Lung (tissue), 12 donors: ENCODE data around the gene PIGM. TPM values are rescaled to one million over a fixed set of nuclear protein-coding genes. Genes with fewer than 3 reads are reported as not detected.
A peak's percentile ranks its signal among the peaks of the same experiment; 100 is the strongest.

ENCODE experiments used
- ATAC-seq: fragments of 200-7000 bp; cut with Tn5 transposase; one replicate; pipeline ENCODE4 v1.9.1; 2020; ENCODE audit warnings: moderate number of reproducible peaks; ENCODE audit not compliant: insufficient read depth, low FRiP score
- DNase-seq, 3 donors: peaks; one replicate each; pipeline ENCODE4 v3.0.0-alpha.2; 2013 to 2017
- H3K27ac ChIP-seq, 2 donors: one replicate each; pipeline ENCODE4 v1.5.1; 2013; ENCODE audit warnings: mild to moderate bottlenecking in 2 of 2, moderate library complexity in 2 of 2, control low read depth in 1 of 2, inconsistent platforms in 1 of 2, low read depth in 1 of 2, low read length in 1 of 2
- H3K27me3 ChIP-seq, 3 donors: one replicate each; pipeline ENCODE4 v1.5.1; 2013; ENCODE audit warnings: low read length in 2 of 3; ENCODE audit not compliant: control insufficient read depth in 3 of 3, insufficient read depth in 3 of 3
- H3K36me3 ChIP-seq, 4 donors: one replicate each; pipeline ENCODE4 v1.5.1; 2013; ENCODE audit warnings: low read length in 4 of 4, mild to moderate bottlenecking in 1 of 4, moderate library complexity in 1 of 4; ENCODE audit not compliant: control insufficient read depth in 4 of 4, insufficient read depth in 4 of 4
- H3K4me1 ChIP-seq, 5 donors: one replicate each; pipeline ENCODE4 v1.5.1; 2013; ENCODE audit warnings: low read length in 5 of 5, mild to moderate bottlenecking in 2 of 5, moderate library complexity in 1 of 5; ENCODE audit not compliant: control insufficient read depth in 5 of 5, insufficient read depth in 5 of 5
- H3K4me3 ChIP-seq: one replicate; pipeline ENCODE4 v1.5.1; 2013; ENCODE audit warnings: mild to moderate bottlenecking, control low read depth, moderate library complexity
- H3K9ac ChIP-seq, 2 donors: one replicate each; pipeline ENCODE4 v1.5.1; 2013; ENCODE audit warnings: low read length in 2 of 2, control low read depth in 1 of 2; ENCODE audit not compliant: insufficient read depth in 1 of 2
- H3K9me3 ChIP-seq, 4 donors: one replicate each; pipeline ENCODE4 v1.5.1; 2013; ENCODE audit warnings: low read length in 3 of 4, mild to moderate bottlenecking in 1 of 4, moderate library complexity in 1 of 4; ENCODE audit not compliant: control insufficient read depth in 4 of 4, insufficient read depth in 3 of 4
- WGBS, 2 donors: extraction: QIAGEN DNeasy Blood & Tissue Kit; methylation state at CpG; one replicate each; pipeline ENCODE4 v1.1.7; 2013; 5-methylcytosine and 5-hydroxymethylcytosine counted together
- polyA plus RNA-seq, 2 donors: library from polyadenylated mRNA; stranded (reverse); fragments of 200-250 nt; gene quantifications; one replicate each; pipeline ENCODE4 v1.2.1, GENCODE V29; 2013
- total RNA-seq, 2 donors: library from RNA; depleted of rRNA in 1 of 2; stranded (reverse); fragments of >200 nt in 1 of 2; gene quantifications; one replicate each; pipeline ENCODE4 v1.2.1, GENCODE V29; 2014 to 2021
- TF ChIP-seq, protein P1 (sequence below): IDR thresholded peaks from 2 replicates; pipeline ENCODE4 v1.5.1; 2012; ENCODE audit warnings: mild to moderate bottlenecking; ENCODE audit errors: control extremely low read depth, extremely low read depth
- donor health status: control.
- donor health status: control.
- donor health status: Bipolar disorder and iron deficiency.
- donor health status: healthy.
- donor health status: DM: yes; HTN: yes; CAD: no.

Gene PIGM
- total and polyA plus RNA-seq, 4 donors, result 3.7 to 9.1 (median 5.7) TPM

DNA sequence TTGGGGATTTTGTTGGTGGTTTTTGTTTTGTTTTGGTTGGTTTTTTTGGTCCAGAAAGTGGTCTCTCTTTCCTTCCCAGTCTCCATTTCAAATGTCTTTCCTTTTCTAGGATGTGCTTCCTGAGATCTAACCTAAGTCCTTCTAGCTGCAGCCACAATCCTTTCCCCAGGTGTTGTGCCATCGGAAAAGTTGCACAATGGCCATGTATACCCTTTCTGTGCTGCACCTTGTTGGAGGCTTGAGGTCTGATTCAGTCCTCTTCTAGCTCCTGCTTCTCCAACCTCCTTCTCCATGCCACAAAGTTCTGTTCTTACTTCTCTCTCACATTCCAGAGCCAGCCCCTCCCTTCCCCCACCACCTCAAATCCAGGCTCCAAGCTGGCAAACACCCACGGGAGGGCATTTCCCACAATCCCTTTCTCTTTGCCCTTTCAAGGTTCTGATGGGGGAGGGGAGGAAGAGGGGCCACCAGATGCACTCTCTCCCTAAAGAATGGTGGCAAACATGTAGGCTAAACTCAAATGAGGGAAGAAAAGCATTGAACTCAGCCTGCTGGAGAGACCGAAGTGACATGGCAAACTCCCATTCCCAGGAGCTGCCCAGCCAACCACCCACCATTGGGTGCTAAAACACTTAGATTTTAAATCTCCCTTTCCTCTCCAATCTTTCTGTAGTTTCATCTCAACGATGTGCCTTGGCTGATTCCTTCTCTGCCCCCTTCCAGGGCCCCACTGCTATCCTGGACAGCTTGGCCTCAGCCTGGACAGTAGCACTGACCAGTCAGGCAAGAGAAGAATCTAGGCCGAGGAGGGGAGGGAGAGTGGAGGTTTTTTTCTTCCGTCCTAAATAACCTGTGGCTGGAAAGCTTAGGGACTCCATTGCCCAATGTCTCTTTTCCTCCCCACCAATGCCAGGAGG, 35.3 kb upstream of the PIGM start:
- TF ChIP-seq, protein P1, sequence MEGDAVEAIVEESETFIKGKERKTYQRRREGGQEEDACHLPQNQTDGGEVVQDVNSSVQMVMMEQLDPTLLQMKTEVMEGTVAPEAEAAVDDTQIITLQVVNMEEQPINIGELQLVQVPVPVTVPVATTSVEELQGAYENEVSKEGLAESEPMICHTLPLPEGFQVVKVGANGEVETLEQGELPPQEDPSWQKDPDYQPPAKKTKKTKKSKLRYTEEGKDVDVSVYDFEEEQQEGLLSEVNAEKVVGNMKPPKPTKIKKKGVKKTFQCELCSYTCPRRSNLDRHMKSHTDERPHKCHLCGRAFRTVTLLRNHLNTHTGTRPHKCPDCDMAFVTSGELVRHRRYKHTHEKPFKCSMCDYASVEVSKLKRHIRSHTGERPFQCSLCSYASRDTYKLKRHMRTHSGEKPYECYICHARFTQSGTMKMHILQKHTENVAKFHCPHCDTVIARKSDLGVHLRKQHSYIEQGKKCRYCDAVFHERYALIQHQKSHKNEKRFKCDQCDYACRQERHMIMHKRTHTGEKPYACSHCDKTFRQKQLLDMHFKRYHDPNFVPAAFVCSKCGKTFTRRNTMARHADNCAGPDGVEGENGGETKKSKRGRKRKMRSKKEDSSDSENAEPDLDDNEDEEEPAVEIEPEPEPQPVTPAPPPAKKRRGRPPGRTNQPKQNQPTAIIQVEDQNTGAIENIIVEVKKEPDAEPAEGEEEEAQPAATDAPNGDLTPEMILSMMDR, result no peak

DNA sequence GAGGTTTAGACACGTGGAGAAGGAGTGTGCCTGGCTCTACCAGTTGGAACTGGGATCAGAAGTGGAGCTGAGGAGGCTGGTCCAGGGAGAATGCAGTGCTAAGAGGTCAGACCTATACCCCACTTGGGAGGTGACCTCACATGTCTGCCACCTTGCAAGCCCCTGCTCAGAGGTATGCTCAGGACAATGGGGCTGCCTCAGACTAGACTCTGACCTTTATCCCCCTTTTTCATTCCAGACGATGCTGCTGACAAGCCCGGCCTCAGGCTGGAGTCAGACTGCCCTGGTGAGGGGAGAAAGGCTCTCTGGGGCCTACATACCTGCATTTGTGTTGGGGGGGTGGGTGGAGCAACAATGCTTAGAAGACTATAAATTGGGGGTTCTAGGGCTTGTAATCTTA, 33.0 kb upstream of the PIGM start:
- no peak overlapping the region for H3K9ac ChIP-seq
- no peaks in the 10 kb centered on the region for H3K36me3 ChIP-seq
- TF ChIP-seq, protein P1, result no peak
- no peak for DNase-seq
- H3K4me3 ChIP-seq, result no peak overlapping the region
- WGBS, 2 donors, result 64 to 90% methylated on average over 3 of the region's 3 CpGs
- peaks cover 0 to 2% (median 0%) of the 10 kb centered on the region in 4 donors for H3K9me3 ChIP-seq
- H3K4me1 ChIP-seq, result peaks cover 0 to 4% (median 0%) of the 10 kb centered on the region in 5 donors
- ATAC-seq, result no peak
- H3K27ac ChIP-seq, result no peak overlapping the region
- H3K27me3 ChIP-seq, result peaks cover 0 to 11% (median 0%) of the 10 kb centered on the region in 3 donors

More for the DNA sequence above, 35.3 kb upstream of the PIGM start:
- Histone ChIP-seq H3K27me3 (peaks cover 0 to 17% (median 10%) of the 10 kb centered on the region in 3 donors), H3K36me3 (no peaks in the 10 kb centered on the region), H3K4me1 (peaks cover 0 to 8% (median 0%) of the 10 kb centered on the region in 5 donors), H3K4me3 (no peak overlapping the region), H3K9me3 (peaks cover 0 to 2% (median 0%) of the 10 kb centered on the region in 4 donors), H3K27ac (no peak overlapping the region), H3K9ac (no peak overlapping the region)
- 62 to 66% methylated on average over 6 of the region's 6 CpGs for WGBS, 2 donors
- ATAC-seq (no peak), DNase-seq (peak in 1 of 3 donors; percentile 20)

DNA sequence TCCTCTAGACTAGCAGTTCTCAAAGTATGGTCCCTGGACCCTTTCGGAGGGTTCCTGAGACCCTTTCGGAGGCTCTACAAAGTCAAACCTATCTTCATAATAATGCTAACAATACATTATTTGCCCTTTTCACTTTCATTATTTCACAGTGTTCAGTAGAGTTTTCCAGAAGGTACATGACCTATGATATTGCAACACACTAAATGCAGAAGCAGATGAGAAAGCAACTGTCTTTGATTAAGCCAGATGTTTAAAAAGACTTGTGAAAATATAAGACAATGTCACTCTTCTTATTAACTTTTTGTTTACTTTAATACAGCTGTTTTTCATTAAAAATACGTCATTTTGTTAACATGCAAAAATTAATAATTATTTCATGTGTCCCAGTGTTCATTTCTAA, 32.4 kb upstream of the PIGM start:
- 87 to 93% methylated on average over 3 of the region's 3 CpGs for WGBS, 2 donors
- no peaks in the 10 kb centered on the region for H3K9me3 ChIP-seq
- H3K4me1 ChIP-seq, result peaks cover 0 to 4% (median 0%) of the 10 kb centered on the region in 5 donors
- no peak overlapping the region for H3K27ac ChIP-seq
- ATAC-seq (no peak), DNase-seq (no peak)
- no peak overlapping the region for H3K9ac ChIP-seq
- no peak overlapping the region for H3K4me3 ChIP-seq
- H3K27me3 ChIP-seq, result peaks cover 0 to 6% (median 0%) of the 10 kb centered on the region in 3 donors
- TF ChIP-seq, protein P1, result no peak
- no peaks in the 10 kb centered on the region for H3K36me3 ChIP-seq
